ENCODE results near the gene RAP1B. TPM values are rescaled to one million over a fixed set of nuclear protein-coding genes. Genes with fewer than 3 reads are reported as not detected.

RAP1B gene
- total and polyA plus RNA-seq, 2 donors (not counting 3 experiments of a cell fraction or from before 2014, with no cell fraction given): 147 to 174 TPM

DNA sequence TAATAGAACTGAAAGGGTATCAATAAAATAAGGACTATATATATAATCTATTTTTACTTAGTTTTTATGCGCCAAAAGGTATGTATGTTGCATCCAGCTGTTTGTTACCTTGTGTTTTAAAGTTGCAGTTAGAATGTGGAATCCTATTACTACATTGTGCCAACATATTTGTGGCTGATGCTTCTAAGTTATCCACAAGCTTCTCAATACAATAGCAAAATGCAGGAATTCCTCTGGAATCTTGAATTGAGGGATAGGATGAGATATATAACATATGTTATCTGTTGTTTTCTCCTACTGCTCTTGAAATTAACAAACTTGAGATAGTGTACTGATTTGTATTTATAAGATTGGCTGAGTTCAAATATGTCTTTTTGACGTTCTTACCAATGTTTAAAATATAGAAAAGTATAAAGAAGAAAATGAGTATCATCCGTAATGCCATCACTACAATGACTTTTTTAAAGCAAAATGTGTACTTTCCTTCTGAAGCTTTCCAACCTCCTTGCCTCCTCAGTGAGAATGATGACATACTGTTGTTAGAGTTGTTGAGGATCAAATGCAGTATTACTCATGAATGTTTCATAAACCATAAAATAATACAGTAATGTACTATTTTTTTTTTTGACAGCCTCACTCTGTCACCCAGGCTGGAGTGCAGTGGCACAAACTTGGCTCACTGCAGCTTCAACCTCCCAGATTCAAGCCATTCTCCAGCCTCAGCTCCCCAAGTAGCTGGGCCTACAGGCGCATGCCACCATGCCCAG, 6.6 kb downstream of the RAP1B start:
- Histone ChIP-seq H3K4me2 (ENCODE audit: insufficient read depth, low read length) (no peak overlapping the region), H3K36me3 (ENCODE audit: control insufficient read depth in 2 of 2, extremely low read depth in 1 of 2, insufficient read depth in 2 of 2, low read length in 2 of 2) (peaks cover 0 to 2% of the 10 kb centered on the region in 2 experiments), H3K4me3 (replicated peaks in 1 of 3; ENCODE audit: insufficient read depth in 1 of 3, low read depth in 1 of 3, low read length in 3 of 3) (no peak overlapping the region), H3K9ac (replicated peaks; ENCODE audit: extremely low read depth, insufficient read depth, low read length) (no peak overlapping the region), H2AFZ (ENCODE audit: low read depth, low read length) (no peak overlapping the region), H4K20me1 (replicated peaks; ENCODE audit: control insufficient read depth, extremely low read depth, insufficient read depth, low read length) (peaks cover 28% of the 10 kb centered on the region), H3K4me1 (ENCODE audit: control insufficient read depth, extremely low read depth, insufficient read depth, low read length) (peaks cover 33% of the 10 kb centered on the region), H3K9me1 (replicated peaks; ENCODE audit: control insufficient read depth, extremely low read depth, insufficient read depth, low read length) (no peaks in the 10 kb centered on the region), H3K9me3 (replicated peaks; ENCODE audit: control insufficient read depth, insufficient read depth, low read length) (no peaks in the 10 kb centered on the region), H3K79me2 (ENCODE audit: control insufficient read depth, insufficient read depth, low read length) (peaks cover 99% of the 10 kb centered on the region), H3K27ac (ENCODE audit: insufficient read depth, low read depth, low read length) (no peak overlapping the region), H3K27me3 (ENCODE audit: control insufficient read depth in 2 of 2, insufficient read depth in 2 of 2, low read length in 2 of 2) (no peaks in the 10 kb centered on the region)
- ChIA-PET CTCF (interaction anchor here (0.6 to 2.5 kb wide), 3 partner anchors 211 to 417 kb away, joined by 3 to 6 read pairs (median 3); no protein-coding TSS in a partner anchor), POLR2A (interaction anchor here (0.6 kb wide), 1 partner anchor 36 kb away, joined by 3 read pairs; no protein-coding TSS in a partner anchor)
- intact Hi-C loops (cut with micrococcal nuclease) (loop anchor here (10.0 kb wide), 2 partner anchors 393 to 617 kb away; partner anchors contain the start of genes CPSF6 and IL26), dilution Hi-C loops (cut with MboI; ENCODE audit: extremely low pct_ligation_motif_present, low sequenced_read_pairs) (no loop called here)
- no TSS peak for BruUV-seq (replicated peaks)
- TF ChIP-seq FOS (IDR thresholded peaks at IDR 0.05; ENCODE audit: borderline replicate concordance, insufficient read depth, low read length) (no peak), JUN (IDR thresholded peaks at IDR 0.05; ENCODE audit: borderline replicate concordance, insufficient read depth, insufficient read length, low read depth) (no peak), MAX (IDR thresholded peaks at IDR 0.05; ENCODE audit: insufficient read depth, insufficient read length) (no peak), MYC (IDR thresholded peaks at IDR 0.05; ENCODE audit: low read depth, low read length) (no peak), POLR2A (IDR thresholded peaks at IDR 0.05; ENCODE audit: low read depth, low read length) (no peak), EZH2 (IDR thresholded peaks at IDR 0.05; ENCODE audit: borderline replicate concordance, low read depth, low read length, severe bottlenecking) (no peak), POLR2AphosphoS5 (IDR thresholded peaks at IDR 0.05; ENCODE audit: insufficient read depth, low read depth, low read length) (no peak), CTCF (IDR thresholded peaks at IDR 0.05; ENCODE audit: extremely low read depth in 1 of 2, insufficient read depth in 1 of 2, low read depth in 1 of 2, low read length in 2 of 2) (no peak), GATA2 (IDR thresholded peaks at IDR 0.05; ENCODE audit: insufficient read depth, insufficient read length, low read depth, low read length) (no peak)
- FAIRE-seq (no peak), DNase-seq (ENCODE audit: low read depth, low spot score) (no peak)
